IMR-90 (cell line): ENCODE data around the gene SDK1. TPM values are rescaled to one million over a fixed set of nuclear protein-coding genes. Genes with fewer than 3 reads are reported as not detected.

ENCODE experiments used
- ATAC-seq: fragments of 200-7000 bp; cut with Tn5 transposase; 2 replicates; pipeline ENCODE4 v1.9.1; 2020; ENCODE audit warnings: low read depth, mild to moderate bottlenecking, moderate library complexity
- BruUV-seq: library from RNA; stranded (reverse); fragments of 400-500 nt; replicated peaks from 2 replicates; lab custom pipeline; 2021; lab: Mats Ljungman, UMichigan
- CTCF ChIA-PET: fragments of 300-600 bp; formaldehyde crosslinking; extraction: SDS; loops from one replicate; lab custom pipeline; 2021; ENCODE audit warnings: antibody characterized with exemption; lab: Yijun Ruan, JAX
- POLR2A ChIA-PET: fragments of 300-600 bp; sonication (Branson Sonifier 250); formaldehyde crosslinking; loops from one replicate; lab custom pipeline; 2022; ENCODE audit warnings: antibody characterized with exemption; ENCODE audit not compliant: unreplicated experiment; lab: Charles Lee
- DNase-seq: peaks from one replicate; pipeline ENCODE4 v3.0.0; 2013
- H2AFZ ChIP-seq: replicated peaks from 2 replicates; pipeline ENCODE3; 2013; ENCODE audit warnings: low read length, mild to moderate bottlenecking; ENCODE audit not compliant: poor library complexity
- H2AK5ac ChIP-seq: 2 replicates; pipeline ENCODE4 v1.6.1; 2013; ENCODE audit warnings: low read depth, low read length, inconsistent platforms
- H2AK9ac ChIP-seq: replicated peaks from 2 replicates; pipeline ENCODE3; 2013; ENCODE audit warnings: mild to moderate bottlenecking, low read depth, low read length, moderate library complexity; ENCODE audit not compliant: poor library complexity
- H2BK120ac ChIP-seq: 2 replicates; pipeline ENCODE4 v1.6.1; 2013; ENCODE audit warnings: low read depth, low read length, inconsistent platforms
- H2BK15ac ChIP-seq: 3 replicates; pipeline ENCODE4 v1.6.1; 2013; ENCODE audit warnings: low read depth, low read length, inconsistent platforms
- H2BK20ac ChIP-seq: 2 replicates; pipeline ENCODE4 v1.6.1; 2013; ENCODE audit warnings: low read depth, mild to moderate bottlenecking, inconsistent platforms, low read length, moderate library complexity
- H2BK5ac ChIP-seq: 2 replicates; pipeline ENCODE4 v1.6.1; 2013; ENCODE audit warnings: mild to moderate bottlenecking, low read depth, low read length, inconsistent platforms; ENCODE audit not compliant: poor library complexity, severe bottlenecking
- H3K14ac ChIP-seq: replicated peaks from 2 replicates; pipeline ENCODE4 v1.6.1; 2013; ENCODE audit warnings: low read depth, low read length, inconsistent platforms
- H3K18ac ChIP-seq: 2 replicates; pipeline ENCODE4 v1.6.1; 2013; ENCODE audit warnings: low read depth, low read length, control low read depth
- H3K23ac ChIP-seq: 2 replicates; pipeline ENCODE4 v1.6.1; 2013; ENCODE audit warnings: low read depth, low read length, inconsistent platforms
- H3K27ac ChIP-seq: 2 replicates; pipeline ENCODE4 v1.5.1; 2013; ENCODE audit warnings: mild to moderate bottlenecking, control low read depth, low read length; ENCODE audit not compliant: insufficient read depth
- H3K27me3 ChIP-seq: 2 replicates; pipeline ENCODE4 v1.6.1; 2013; ENCODE audit warnings: low read length; ENCODE audit not compliant: control insufficient read depth, insufficient read depth
- H3K36me3 ChIP-seq: 2 replicates; pipeline ENCODE4 v1.6.1; 2013; ENCODE audit warnings: low read length, mixed read lengths; ENCODE audit not compliant: control insufficient read depth, insufficient read depth
- H3K4ac ChIP-seq: 2 replicates; pipeline ENCODE4 v1.6.1; 2013; ENCODE audit warnings: low read depth, low read length, inconsistent platforms
- H3K4me1 ChIP-seq: 2 replicates; pipeline ENCODE4 v1.6.1; 2013; ENCODE audit warnings: low read length, mixed read lengths; ENCODE audit not compliant: control insufficient read depth, insufficient read depth
- H3K4me2 ChIP-seq: 2 replicates; pipeline ENCODE4 v1.6.1; 2013; ENCODE audit warnings: low read depth, mild to moderate bottlenecking, control low read depth, low read length, moderate library complexity
- H3K4me3 ChIP-seq: 2 replicates; pipeline ENCODE4 v1.5.1; 2013; ENCODE audit warnings: low read depth, mild to moderate bottlenecking, control low read depth, low read length, moderate library complexity; ENCODE audit not compliant: insufficient read depth
- H3K56ac ChIP-seq: 2 replicates; pipeline ENCODE4 v1.6.1; 2013; ENCODE audit warnings: low read length, inconsistent platforms; ENCODE audit not compliant: insufficient read depth; ENCODE audit errors: extremely low read depth
- H3K79me1 ChIP-seq, 2 experiments: 2 replicates each; pipeline ENCODE4 v1.6.1; 2013; ENCODE audit warnings: low read length in 2 of 2, inconsistent platforms in 1 of 2, low read depth in 1 of 2
- H3K9ac ChIP-seq: 2 replicates; pipeline ENCODE4 v1.6.1; 2013; ENCODE audit warnings: low read depth, low read length, control low read depth
- H3K9me1 ChIP-seq: 2 replicates; pipeline ENCODE4 v1.6.1; 2013; ENCODE audit warnings: low read length, inconsistent platforms; ENCODE audit not compliant: insufficient read depth
- H3K9me3 ChIP-seq: 2 replicates; pipeline ENCODE4 v1.6.1; 2013; ENCODE audit warnings: low read length; ENCODE audit not compliant: control insufficient read depth, insufficient read depth
- H4K20me1 ChIP-seq: 2 replicates; pipeline ENCODE4 v1.6.1; 2013; ENCODE audit warnings: low read length, inconsistent platforms; ENCODE audit not compliant: insufficient read depth
- H4K5ac ChIP-seq: 2 replicates; pipeline ENCODE4 v1.6.1; 2013; ENCODE audit warnings: mild to moderate bottlenecking, low read depth, low read length, control low read depth
- H4K8ac ChIP-seq, 2 experiments: 2 replicates each; pipeline ENCODE4 v1.6.1; 2013; ENCODE audit warnings: low read depth in 2 of 2, low read length in 2 of 2, control low read depth in 1 of 2, inconsistent platforms in 1 of 2
- H4K91ac ChIP-seq: 2 replicates; pipeline ENCODE4 v1.6.1; 2013; ENCODE audit warnings: low read depth, low read length, inconsistent platforms; ENCODE audit not compliant: insufficient read depth
- BHLHE40 ChIP-seq: fragments of 150-350 bp; IDR thresholded peaks from 2 replicates; pipeline ENCODE4 v1.6.1; 2016; ENCODE audit warnings: mild to moderate bottlenecking, low read depth, low read length
- CEBPB ChIP-seq: IDR thresholded peaks from 2 replicates; pipeline ENCODE4 v1.6.1; 2012; ENCODE audit warnings: low read depth, low read length, improper control_type of control experiment
- CHD1 ChIP-seq: IDR thresholded peaks from 2 replicates; pipeline ENCODE4 v1.6.1; 2012; ENCODE audit warnings: low read depth, low read length, improper control_type of control experiment
- CTCF ChIP-seq: conservative IDR thresholded peaks from 2 replicates; pipeline ENCODE4 v1.5.1; 2012; ENCODE audit warnings: mild to moderate bottlenecking, low read depth, low read length, improper control_type of control experiment
- ELK1 ChIP-seq: fragments of 150-350 bp; IDR thresholded peaks from 2 replicates; pipeline ENCODE4 v1.6.1; 2016; ENCODE audit warnings: low read depth, mild to moderate bottlenecking, low read length, moderate library complexity, borderline replicate concordance
- FOS ChIP-seq: fragments of 150-350 bp; IDR thresholded peaks from 2 replicates; pipeline ENCODE4 v1.6.1; 2016; ENCODE audit warnings: low read depth, low read length
- MAFK ChIP-seq: IDR thresholded peaks from 2 replicates; pipeline ENCODE4 v1.6.1; 2012; ENCODE audit warnings: low read depth, low read length, improper control_type of control experiment
- MAZ ChIP-seq: IDR thresholded peaks from 2 replicates; pipeline ENCODE4 v1.6.1; 2012; ENCODE audit warnings: low read depth, mild to moderate bottlenecking, low read length, improper control_type of control experiment, moderate library complexity, borderline replicate concordance
- MXI1 ChIP-seq: IDR thresholded peaks from 2 replicates; pipeline ENCODE4 v1.6.1; 2012; ENCODE audit warnings: low read depth, mild to moderate bottlenecking, low read length, moderate library complexity, borderline replicate concordance
- NFE2L2 ChIP-seq: fragments of 150-350 bp; IDR thresholded peaks from 2 replicates; pipeline ENCODE4 v1.6.1; 2016; ENCODE audit warnings: low read depth, mild to moderate bottlenecking, low read length
- POLR2A ChIP-seq: IDR thresholded peaks from 2 replicates; pipeline ENCODE4 v1.6.1; 2012; ENCODE audit warnings: mild to moderate bottlenecking, low read depth, low read length
- RAD21 ChIP-seq: IDR thresholded peaks from 2 replicates; pipeline ENCODE4 v1.6.1; 2012; ENCODE audit warnings: low read length, improper control_type of control experiment
- RCOR1 ChIP-seq: IDR thresholded peaks from 2 replicates; pipeline ENCODE4 v1.6.1; 2012; ENCODE audit warnings: mild to moderate bottlenecking, low read length, improper control_type of control experiment; ENCODE audit not compliant: insufficient replicate concordance
- RFX5 ChIP-seq: IDR thresholded peaks from 2 replicates; pipeline ENCODE4 v1.8.0; 2012; ENCODE audit warnings: low read depth, mild to moderate bottlenecking, low read length, moderate library complexity
- SMC3 ChIP-seq: fragments of 150-350 bp; IDR thresholded peaks from 2 replicates; pipeline ENCODE4 v1.6.1; 2016; ENCODE audit warnings: low read depth, mild to moderate bottlenecking, antibody characterized with exemption, low read length, moderate library complexity
- USF2 ChIP-seq: fragments of 150-350 bp; IDR thresholded peaks from 2 replicates; pipeline ENCODE4 v1.6.1; 2017; ENCODE audit warnings: mild to moderate bottlenecking, antibody characterized with exemption, low read length, low read depth
- WGBS, 2 experiments: methylation state at CpG; one replicate each; pipeline versions ENCODE4 v1.1.5 to v1.1.7; 2013; ENCODE audit warnings: missing lambda C conversion rate in 2 of 2; ENCODE audit not compliant: insufficient read length in 1 of 2; ENCODE audit errors: extremely low coverage in 2 of 2; 5-methylcytosine and 5-hydroxymethylcytosine counted together
- dilution Hi-C: fragments of 300-500 bp; cut with HindIII; formaldehyde crosslinking; loops from one replicate; pipeline ENCODE4 v1.14.3; 2018; ENCODE audit warnings: low sequenced_read_pairs; ENCODE audit not compliant: unreplicated experiment
- in situ Hi-C: fragments of 300-500 bp; cut with MboI; formaldehyde crosslinking; loops from 3 replicates; pipeline ENCODE4 v1.14.3; 2019; ENCODE audit warnings: low sequenced_read_pairs, inconsistent platforms, mixed read lengths
- intact Hi-C: fragments of 100-400 bp; cut with micrococcal nuclease; formaldehyde crosslinking; loops from 2 replicates; pipeline ENCODE4 v1.10.0; 2022
- polyA plus RNA-seq, 3 experiments: library from polyadenylated mRNA; depleted of rRNA; stranded (reverse); fragments of >200 nt; gene quantifications; 2 replicates each; pipeline ENCODE4 v1.2.3, GENCODE V29; 2012; ENCODE audit warnings: low replicate concordance in 1 of 3
- total RNA-seq: library from RNA; depleted of rRNA; stranded (reverse); fragments of >200 nt; gene quantifications from 2 replicates; pipeline ENCODE4 v1.2.3, GENCODE V29; 2012

The SDK1 gene
- total and polyA plus RNA-seq, 2 of the 4 experiments (the other 2 are of a cell fraction), result 1.5 to 1.6 TPM

GRCh38 chr7:3860932-3861331 is 559.9 kb downstream of the SDK1 start:
- 48% methylated on average over 5 of the region's 9 CpGs; no CpG with 5 or more reads in 1 of the 2 experiments for WGBS, 2 experiments
- Histone ChIP-seq H4K8ac (no peak overlapping the region), H3K23ac (no peak overlapping the region), H3K4me2 (no peak overlapping the region), H2BK120ac (no peak overlapping the region), H2AK5ac (no peak overlapping the region), H3K27ac (no peak overlapping the region), H4K20me1 (no peaks in the 10 kb centered on the region), H3K27me3 (no peaks in the 10 kb centered on the region), H3K36me3 (no peaks in the 10 kb centered on the region), H4K91ac (no peak overlapping the region), H2BK15ac (no peak overlapping the region), H3K9me1 (no peaks in the 10 kb centered on the region), H3K14ac (no peak overlapping the region), H3K4ac (no peak overlapping the region), H4K5ac (no peak overlapping the region), H2AFZ (no peak overlapping the region), H2AK9ac (no peak overlapping the region), H2BK20ac (no peak overlapping the region), H2BK5ac (no peak overlapping the region), H3K9ac (no peak overlapping the region), H3K79me1 (no peaks in the 10 kb centered on the region), H3K56ac (no peak overlapping the region), H3K9me3 (peaks cover 13% of the 10 kb centered on the region), H3K4me1 (peaks cover 6% of the 10 kb centered on the region; the same call in 1 of the 2 replicates), H3K18ac (no peak overlapping the region), H3K4me3 (no peak overlapping the region)
- ATAC-seq (no peak), DNase-seq (no peak)
- no TSS peak for BruUV-seq
- TF ChIP-seq NFE2L2, result no peak
- no peak for TF ChIP-seq FOS
- no peak for TF ChIP-seq BHLHE40
- TF ChIP-seq POLR2A, result no peak
- no peak for TF ChIP-seq ELK1
- TF ChIP-seq RCOR1, result no peak
- no peak for TF ChIP-seq CTCF
- no peak for TF ChIP-seq RAD21
- no peak for TF ChIP-seq SMC3
- no peak for TF ChIP-seq MXI1
- no peak for TF ChIP-seq MAZ
- no peak for TF ChIP-seq MAFK
- TF ChIP-seq CHD1, result no peak
- no peak for TF ChIP-seq RFX5
- TF ChIP-seq USF2, result no peak
- TF ChIP-seq CEBPB, result no peak
- in situ Hi-C loops, result no loop called here
- CTCF ChIA-PET, result no interaction called here
- dilution Hi-C loops, result no loop called here
- intact Hi-C loops, result no loop called here
- POLR2A ChIA-PET, result no interaction called here
